ENCODE results near the gene OTUD5.

DNA sequence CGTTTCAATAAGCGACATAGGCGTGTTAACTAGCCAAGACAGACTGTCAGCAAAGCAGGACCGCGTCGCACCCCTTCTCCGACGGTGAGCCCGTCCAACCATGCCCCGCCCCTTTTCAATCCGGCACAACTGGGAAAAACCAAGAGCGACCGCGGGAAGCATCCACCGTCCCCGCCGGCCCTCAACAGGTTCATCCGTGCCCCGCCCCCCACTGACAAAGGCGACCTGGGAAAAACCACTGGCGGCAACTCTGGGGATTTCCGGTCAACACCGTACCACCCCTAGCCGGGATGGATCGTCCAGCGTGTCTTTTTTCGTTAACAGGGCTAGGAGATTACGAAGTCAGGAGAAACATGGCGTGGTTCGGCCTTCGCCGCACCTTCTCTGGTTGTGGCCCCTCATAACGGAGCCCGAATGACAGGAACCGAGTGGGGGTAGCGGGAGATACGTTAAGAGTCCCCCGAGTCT lies 60.2 kb downstream of the OTUD5 start:
- TF ChIP-seq CTCF (IDR thresholded peaks at IDR 0.05) (no peak), POLR2AphosphoS5 (IDR thresholded peaks at IDR 0.05) (no peak), POLR2A (IDR thresholded peaks at IDR 0.05) (no peak)
